ENCODE results near the gene LEUTX. TPM values are rescaled to one million over a fixed set of nuclear protein-coding genes. Genes with fewer than 3 reads are reported as not detected.
"Not testable (repeated sequence)": the region's sequence is repeated elsewhere in the genome, so short reads cannot be mapped to it uniquely, and the experiment has no call there.

Gene LEUTX, protein sequence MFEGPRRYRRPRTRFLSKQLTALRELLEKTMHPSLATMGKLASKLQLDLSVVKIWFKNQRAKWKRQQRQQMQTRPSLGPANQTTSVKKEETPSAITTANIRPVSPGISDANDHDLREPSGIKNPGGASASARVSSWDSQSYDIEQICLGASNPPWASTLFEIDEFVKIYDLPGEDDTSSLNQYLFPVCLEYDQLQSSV
- total RNA-seq (2014; rRNA removed; shearing (Covaris generic)), result not detected in 2 replicates
- not detected in 2 replicates for polyA plus RNA-seq (2015; cell fraction: cytosol; rRNA removed)
- polyA plus RNA-seq (2015; cell fraction: nucleus; rRNA removed), result not detected in 2 replicates

DNA sequence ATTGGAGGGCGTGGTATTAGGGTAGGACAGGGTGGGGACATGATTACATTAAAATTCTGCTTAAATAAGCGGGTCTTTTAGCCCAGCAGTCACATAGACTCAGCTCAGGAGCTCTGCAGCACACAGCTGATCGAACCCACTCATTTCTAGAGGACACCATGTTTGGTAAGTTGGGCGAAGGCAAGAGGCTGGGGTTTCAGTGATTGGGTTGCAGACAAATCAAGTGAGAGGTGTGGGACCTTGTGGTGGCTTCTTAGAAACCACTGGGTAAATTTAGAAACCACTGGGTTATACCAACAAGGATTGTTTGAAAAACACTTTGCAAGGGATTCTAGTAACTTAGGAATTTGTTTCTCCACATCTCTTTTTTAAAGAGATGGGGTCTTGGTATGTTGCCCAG is at the start of gene LEUTX:
TSS of gene LEUTX (plus strand) at position 92 of the 400 bp plus-strand sequence. CDS start at position 159, 67 bp downstream.
- DNase-seq (ENCODE audit: low read depth), result no peak

DNA sequence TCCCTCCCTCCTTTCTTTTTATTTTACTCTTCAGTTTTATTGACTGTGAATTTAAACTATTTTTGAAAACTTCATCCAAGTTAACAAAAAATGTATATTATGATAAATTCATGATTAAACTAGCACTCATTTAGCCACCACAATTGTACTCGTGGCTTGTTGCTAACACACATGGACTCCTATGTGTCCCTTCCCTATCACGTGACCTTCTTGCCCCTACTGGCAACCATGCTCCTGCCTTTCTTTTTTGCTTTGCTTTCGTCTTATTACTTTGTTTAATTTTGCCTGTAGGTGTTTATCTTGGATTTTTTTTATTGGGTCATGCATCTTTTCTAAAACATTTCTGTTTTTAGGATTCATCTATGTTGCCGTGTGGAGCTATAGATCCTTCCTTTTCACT is 49.1 kb upstream of the LEUTX start:
- DNase-seq (ENCODE audit: low read depth), result no peak

DNA sequence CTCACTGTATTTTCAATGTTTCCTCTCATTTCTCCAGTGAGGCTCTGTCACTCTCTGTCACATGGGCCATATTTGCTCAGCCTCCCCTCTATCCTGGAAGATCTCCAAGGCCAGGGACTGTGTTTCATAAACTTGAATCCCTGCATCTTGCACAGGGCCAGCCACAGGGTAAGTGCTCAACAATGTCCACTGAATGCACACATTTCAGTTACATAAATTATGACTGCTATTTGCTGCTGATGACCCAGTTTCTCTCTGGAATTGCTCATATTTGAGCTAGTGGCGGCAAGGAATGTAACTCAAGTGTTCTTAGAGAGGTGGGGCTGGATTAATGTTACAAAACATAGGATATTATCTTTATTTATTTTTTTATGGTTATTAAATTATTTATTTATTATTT is 47.0 kb upstream of the LEUTX start:
- DNase-seq (ENCODE audit: low read depth), result no peak

DNA sequence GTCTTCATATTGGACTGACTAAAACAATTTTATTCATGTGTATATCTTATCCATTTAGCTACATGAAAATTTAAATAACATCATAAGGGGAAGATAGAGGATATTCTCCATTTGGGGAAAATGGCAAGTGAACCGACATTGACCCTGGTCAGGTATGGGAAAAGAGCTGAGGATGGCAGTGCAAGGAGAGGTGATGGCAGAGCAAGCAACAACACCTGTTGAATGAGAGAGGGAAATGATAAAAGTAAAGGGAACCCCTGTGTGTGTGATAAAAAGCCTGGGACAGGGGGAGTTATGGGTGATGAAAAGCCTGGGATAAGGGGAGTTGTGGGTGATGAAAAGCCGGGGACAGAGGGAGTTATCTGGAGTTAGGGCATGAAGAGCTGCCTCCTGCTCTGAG is 44.8 kb upstream of the LEUTX start:
- DNase-seq (ENCODE audit: low read depth), result no peak

DNA sequence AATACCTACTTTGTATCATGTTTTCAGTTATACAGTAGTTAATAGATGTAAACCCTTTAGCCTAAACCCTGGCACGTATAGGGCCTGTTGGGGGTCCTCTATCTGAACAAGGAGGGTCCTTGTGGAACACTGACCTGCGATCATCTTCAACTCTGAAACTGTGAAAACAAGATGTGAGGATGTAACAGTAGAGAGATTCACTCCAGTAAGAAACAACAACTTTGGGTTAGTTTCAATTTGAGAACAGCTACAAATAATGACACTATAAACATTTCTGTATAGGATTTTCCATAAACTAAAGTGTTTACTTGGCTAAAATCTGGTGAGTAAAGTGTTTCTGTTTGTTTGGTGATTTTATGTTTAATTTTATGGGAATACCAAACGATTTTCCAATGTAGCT is 43.0 kb upstream of the LEUTX start:
- no peak for DNase-seq (ENCODE audit: low read depth)

DNA sequence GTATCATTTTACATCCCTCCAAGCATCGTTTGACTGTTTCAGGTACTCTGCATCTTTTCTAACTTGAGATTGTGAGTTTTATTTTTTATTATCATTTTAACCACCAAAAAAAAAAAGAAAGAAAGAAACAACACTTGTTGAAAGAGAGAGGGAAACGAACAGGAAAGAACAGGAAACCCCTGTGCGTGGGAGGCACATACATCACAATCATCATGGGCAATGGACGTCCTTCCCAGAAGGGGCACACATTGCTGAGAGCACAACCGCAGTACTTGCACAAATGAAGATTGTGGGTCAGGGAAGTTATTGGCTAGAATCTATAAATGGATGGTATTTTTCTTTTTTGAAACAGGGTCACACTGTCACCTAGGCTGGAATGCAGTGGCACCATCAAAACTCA is 42.6 kb upstream of the LEUTX start:
- DNase-seq (ENCODE audit: low read depth), result no peak

DNA sequence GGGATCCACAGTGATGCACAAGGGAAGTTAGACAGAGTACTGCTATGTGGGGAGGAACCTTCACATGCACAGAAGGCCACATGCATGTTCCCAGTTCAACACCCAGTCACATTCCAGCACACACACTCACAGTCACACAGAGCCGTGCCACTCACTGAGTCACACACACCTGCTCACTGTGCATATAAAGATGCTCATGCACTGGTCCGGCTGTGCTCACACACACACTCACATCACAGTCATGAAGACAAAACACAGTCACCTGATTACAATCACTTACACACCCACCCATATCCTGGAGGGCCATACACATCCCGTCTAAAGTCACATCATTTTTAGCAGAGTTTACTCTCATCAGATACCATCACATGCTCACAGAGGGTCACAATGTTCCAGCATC is 41.3 kb upstream of the LEUTX start:
- DNase-seq (ENCODE audit: low read depth), result no peak

DNA sequence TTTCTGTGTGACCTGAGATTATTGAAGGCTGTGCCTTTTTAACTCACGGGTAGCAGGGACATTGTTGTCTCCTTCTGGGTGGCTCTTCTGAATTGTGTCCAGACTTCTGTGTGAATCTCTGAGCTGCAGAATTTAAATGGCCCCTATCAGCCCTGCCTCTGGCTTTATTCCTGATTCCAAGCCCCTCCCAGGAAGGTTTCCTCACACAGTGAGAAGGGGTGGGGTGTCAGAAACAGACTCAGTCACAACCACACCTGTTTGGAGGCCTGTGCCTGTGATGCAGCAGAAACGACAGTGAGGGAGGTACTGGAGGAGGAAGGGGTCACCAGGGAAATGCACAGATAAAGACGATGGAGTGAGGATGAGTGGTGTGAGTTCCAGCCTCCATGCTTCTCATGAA is 40.8 kb upstream of the LEUTX start, which contains the start of gene CLC:
TSS of gene CLC (minus strand) at position 139 of the 400 bp plus-strand sequence. CDS start at position 62, 77 bp downstream.
- no peak for DNase-seq (ENCODE audit: low read depth)

DNA sequence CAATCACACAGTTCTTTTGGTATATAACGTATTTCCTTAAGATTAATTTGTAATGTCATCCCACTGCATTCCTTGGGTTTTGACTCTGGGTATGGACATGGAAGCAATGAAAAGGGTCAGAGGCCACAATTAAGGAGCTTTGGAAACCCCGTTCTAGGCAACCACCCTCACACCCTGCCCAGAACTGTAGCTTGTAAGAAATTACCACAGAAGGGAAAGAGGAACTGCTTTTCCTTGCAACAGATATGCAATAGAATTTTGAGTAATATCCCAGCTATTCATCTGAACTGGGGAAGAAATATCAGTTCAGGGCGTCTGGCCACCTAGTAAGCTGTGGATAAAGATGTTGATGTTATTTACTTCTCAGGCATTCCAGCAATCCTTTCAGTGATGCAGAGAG is 39.8 kb upstream of the LEUTX start:
- DNase-seq (ENCODE audit: low read depth), result no peak

DNA sequence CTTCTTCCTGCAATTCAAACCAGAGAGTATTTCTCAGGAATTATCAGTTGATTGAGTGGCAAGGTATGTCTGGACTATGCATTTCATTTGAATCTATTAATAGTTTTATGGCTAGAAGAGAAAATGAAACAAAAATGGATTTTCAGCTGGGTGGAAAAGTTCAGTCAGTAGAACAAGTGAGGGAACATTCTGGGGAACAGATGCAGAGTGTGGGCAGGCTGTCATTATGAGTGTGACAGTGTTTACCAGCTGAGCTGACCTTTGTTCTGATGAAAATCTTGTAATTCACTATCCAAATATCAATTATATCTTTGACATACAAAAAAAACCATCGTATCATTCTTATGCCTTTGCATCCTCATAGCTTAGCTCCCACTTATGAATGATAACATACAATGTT is 38.3 kb upstream of the LEUTX start:
- DNase-seq (ENCODE audit: low read depth), result no peak

DNA sequence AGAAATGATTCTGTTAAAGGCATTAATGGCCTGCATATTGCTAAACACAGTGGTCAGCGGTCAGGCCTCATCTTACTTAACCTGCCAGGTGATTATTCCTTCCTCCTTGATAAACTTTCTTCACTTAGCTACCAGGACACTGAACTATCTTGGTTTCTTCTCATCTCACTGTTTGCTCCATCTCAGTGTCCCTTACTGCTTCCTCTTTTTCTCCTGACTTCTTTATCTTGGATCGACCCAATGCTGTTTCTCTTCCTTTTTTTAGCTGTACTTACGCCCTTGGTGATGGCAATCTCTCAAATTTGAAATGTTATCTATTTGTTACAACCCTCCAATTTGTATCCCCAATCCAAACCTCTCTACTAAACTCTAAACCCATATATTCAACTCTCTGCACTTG is 33.0 kb upstream of the LEUTX start:
- no peak for DNase-seq (ENCODE audit: low read depth)

DNA sequence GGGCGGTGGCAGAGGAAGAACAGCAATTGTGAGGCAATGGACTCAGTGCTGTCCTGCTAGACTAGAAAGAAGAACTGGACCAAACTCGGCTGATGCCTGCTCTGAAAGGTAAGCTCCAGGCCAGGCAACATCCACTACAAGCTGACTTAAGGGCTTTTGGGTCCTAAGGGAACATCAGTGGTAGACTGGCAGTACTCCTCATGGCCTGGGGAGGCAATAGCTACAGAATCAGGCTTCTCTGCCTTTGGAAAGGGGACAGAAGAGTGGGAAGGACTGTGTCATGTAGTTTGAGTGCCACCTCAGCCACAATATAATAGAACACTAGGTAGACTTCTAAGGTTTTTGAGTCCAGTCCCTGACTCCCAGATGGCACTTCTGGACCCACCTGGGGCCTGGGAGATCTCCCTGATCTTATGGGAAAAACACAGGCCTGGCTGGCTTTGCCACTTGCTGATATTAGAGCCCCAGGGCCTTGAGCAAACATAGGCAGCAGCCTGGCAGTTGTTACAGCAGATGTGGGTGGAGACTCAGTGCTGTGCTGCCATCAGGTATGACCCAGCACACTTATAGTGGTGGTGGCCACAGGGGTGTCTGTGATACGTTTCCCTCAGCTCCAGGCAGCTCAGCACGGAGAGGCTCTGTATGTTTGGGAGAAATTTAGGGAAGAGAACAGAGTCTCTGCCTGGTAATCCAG is 31.7 kb upstream of the LEUTX start:
- no peak for DNase-seq (ENCODE audit: low read depth)

DNA sequence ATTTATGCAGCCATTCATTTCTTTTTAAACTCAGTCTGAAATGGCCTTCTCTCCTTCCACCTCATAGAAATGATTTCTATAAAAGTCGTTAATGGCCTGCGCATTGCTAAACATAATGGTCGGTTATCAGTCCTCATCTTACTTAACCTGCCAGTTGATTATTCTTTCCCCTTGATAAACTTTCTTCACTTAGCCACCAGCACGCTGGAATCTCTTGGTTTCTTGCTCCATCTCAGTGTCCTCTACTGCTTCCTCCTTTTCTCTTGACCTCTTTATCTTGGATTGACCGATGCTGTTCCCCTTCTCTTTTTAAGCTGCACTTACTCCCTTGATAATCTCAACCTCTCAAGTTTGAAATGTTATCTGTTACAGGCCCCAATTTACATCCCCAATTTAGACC is 28.7 kb upstream of the LEUTX start:
- no peak for DNase-seq (ENCODE audit: low read depth)

DNA sequence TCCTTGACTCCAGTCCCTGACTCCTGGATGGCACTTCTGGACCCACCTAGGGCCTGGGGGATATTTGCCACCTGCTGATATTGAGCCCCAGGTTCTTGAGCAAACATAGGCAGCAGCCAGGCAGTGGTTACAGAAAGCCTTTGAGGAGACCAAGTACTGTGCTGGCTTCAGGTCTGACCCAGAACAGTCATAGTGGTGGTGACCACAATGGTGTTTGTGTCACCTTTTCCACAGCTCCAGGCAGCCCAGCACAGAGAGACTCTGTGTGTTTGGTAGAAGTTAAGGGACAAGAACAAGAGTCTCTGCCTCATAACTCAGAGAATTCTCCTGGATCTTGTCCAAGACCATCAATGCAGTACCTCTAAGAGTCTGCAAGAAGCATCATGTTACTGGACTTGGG is 26.3 kb upstream of the LEUTX start:
- DNase-seq (ENCODE audit: low read depth), result no peak

DNA sequence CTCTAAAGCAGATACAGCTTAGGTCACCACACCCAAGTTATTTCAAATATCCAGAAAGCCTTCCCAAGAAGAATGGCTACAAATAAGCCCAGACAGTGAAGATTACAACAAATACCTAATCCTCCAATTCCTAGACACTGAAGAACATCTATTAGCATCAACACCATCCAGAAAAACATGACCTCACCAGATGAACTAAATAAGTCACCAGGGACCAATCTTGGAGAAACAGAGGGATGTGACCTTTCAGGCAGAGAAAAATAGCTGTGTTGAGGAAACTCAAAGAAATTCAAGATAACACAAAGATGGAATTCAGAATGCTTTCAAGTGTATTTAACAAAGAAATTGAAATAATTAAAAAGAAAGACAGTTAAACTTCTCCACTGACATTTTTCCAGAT is 25.9 kb upstream of the LEUTX start:
- DNase-seq (ENCODE audit: low read depth), result no peak

DNA sequence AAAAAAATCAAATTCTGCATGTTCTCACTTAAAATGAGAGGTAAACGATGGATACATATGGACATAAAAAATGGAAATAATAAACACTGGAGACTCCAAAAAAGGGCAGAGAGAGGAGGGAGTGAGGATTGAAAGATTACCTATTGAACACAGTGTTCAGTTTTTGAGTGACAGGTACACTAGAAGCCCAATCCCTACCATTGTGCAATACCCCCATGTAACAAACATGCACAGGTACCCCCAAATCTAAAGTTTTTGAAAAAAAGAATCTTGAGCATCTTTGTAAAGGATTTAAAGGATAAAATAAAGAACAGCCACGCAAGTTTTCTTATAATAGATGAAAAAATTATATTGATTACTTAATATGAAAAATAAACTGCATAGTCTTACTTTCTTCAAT is 24.1 kb upstream of the LEUTX start:
- no peak for DNase-seq (ENCODE audit: low read depth)

DNA sequence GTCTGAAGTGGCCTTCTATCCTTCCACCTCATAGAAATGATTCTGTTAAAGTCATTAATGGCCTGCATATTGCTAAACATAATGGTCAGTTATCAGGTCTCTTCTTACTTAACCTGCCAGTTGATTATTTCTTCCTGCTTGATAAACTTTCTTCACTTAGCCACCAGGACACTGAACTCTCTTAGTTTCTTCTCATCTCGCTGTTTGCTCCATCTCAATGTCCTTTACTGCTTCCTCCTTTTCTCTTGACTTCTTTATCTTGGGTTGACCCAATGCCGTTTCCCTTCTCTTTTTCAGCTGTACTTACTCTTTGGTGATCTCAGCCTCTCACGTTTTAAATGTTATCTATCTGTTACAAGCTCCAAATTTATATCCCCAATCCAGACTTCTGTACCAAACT is 23.7 kb upstream of the LEUTX start:
- no peak for DNase-seq (ENCODE audit: low read depth)

DNA sequence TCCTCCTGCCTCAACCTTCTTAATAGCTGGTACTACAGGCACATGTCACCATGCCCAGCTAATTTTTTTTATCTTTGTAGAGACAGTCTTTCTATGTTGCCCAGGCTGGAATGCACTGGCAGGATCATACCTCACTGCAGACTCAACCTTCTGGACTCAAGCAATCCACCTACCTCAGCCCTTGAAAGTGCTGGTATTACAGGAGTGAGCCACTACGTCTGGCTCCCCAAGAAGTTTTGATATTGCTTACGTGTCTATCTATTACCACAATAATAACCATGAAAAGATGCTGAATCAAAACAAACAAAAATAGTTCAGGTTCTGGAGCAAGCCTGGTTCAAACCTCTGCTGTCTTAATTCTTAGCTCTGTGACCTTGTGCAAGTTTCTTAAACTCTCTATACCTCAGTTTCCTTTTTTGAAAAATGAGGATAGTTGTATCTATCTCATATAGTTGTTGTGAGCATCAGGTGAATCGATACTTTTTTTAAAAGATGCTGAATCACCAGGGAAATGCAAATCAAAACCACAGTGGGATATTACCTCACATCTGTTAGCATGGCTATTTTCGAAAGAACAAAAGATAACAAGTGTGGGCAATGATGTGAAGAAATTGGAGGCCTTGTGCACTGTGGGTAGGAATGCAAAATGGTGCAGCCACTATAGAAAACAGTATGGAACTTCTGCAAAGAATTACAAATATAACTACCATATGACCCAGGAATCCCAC is 19.0 kb upstream of the LEUTX start:
- no peak for DNase-seq (ENCODE audit: low read depth)

DNA sequence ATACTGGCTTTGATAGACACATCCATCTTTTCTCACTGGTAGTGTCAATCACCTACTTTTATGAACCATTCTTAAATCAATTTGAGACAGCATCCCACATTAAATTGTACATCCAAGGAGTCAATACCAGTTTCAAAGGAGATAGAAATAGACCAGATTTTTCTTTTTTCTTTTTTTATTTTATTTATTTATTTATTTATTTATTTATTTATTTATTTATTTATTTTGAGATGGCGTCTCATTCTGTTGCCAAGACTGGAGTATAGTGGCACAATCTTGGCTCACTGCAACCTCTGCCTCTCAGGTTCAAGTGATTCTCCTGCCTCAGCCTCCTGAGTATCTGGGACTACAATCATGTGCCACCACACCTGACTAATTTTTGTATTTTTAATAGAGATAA is 16.8 kb upstream of the LEUTX start:
- DNase-seq (ENCODE audit: low read depth), result not testable (repeated sequence)

DNA sequence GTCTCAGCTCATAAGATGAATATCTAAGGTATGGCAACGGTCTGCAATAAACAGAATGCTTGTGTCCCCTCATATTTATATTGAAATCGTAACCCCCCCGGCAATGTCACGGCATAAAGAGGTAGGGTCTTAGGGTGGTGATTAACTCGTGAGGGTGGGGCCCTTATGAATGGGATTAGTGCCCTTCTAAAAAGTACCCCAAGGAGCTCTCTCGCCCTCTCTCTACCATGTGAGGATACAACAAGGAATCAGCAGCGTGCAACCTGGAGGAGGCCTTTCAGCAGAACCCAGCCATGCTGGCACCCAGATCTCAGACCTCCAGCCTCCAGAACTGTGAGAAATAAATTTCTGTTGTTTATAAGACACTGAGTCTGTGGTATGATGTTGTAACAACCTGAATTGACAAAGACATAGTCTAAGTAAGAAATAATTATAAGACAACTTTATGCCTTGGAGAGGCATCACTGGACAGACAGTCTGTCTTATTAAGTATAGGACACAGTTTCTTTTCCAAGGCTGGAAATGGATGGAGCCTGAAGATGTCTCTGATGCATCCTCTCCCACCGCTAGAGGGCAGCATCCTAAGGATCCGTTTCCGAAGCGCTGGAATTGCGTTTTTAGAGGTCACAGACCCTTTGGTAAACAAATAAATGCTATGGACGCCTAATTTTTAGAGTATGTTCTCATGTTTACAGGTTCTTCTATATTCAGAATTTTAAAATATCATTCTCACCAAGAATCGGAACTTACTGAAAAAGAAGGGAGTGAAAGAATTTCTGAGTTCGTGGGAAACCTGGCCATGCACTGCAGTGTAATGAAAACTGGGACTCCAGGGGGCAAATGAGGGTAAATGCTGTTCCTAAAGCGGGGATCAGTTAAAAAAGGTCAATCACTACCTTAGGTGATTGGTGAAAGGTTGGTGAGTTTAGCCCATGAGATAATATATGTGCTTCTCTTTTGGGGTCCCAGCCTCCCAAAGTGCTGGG is 13.3 kb upstream of the LEUTX start:
- peak; percentile 17 for DNase-seq (ENCODE audit: low read depth)

DNA sequence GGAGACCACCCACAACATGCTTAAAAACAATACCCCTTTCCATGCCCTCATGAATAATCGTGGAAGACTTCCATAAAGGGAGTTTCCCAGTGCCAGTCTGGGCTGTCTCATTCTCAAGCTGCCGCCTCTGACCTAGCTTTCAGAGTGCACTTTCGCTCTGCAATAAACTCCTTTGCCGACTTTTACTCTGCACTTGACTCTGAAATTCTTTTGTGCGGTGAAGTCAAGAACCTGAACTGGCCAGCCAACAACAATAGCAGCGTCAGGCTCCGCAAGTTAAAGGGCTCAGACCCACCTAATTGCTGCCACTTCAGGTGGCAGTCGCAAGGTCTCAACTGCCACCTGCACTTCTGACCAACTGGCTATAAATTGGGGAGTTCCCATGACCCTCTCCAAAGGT is 10.3 kb upstream of the LEUTX start:
- DNase-seq (ENCODE audit: low read depth), result no peak

All from HT1080 (cell line).